ENCODE results near the gene TMEM176A.
"Not testable (repeated sequence)": the region's sequence is repeated elsewhere in the genome, so short reads cannot be mapped to it uniquely, and the experiment has no call there.

The TMEM176A gene

GRCh38 chr7:150807616-150808438 is 7.3 kb downstream of the TMEM176A start:
- not testable (repeated sequence) for H3K27ac ChIP-seq; DNase-seq (ENCODE audit: low read depth, low spot score)

GRCh38 chr7:150814328-150815001 is 13.9 kb downstream of the TMEM176A start:
- no peak for DNase-seq (ENCODE audit: low read depth, low spot score)
- no peak overlapping the region for H3K27ac ChIP-seq

- DNase-seq (ENCODE audit: low read depth, low spot score) = no peak
- no peak overlapping the region for H3K27ac ChIP-seq
These were observed 18.4 kb downstream of the TMEM176A start for GRCh38 chr7:150818971-150819370.

GRCh38 chr7:150820148-150820547 is 19.6 kb downstream of the TMEM176A start:
- DNase-seq (ENCODE audit: low read depth, low spot score) = no peak
- H3K27ac ChIP-seq = no peak overlapping the region

GRCh38 chr7:150820578-150821198 is 20.1 kb downstream of the TMEM176A start:
- DNase-seq (ENCODE audit: low read depth, low spot score) = no peak
- no peak overlapping the region for H3K27ac ChIP-seq

GRCh38 chr7:150823043-150823442 is 22.5 kb downstream of the TMEM176A start:
- no peak for DNase-seq (ENCODE audit: low read depth, low spot score)
- H3K27ac ChIP-seq = no peak overlapping the region

- DNase-seq (ENCODE audit: low read depth, low spot score) = no peak
- no peak overlapping the region for H3K27ac ChIP-seq
These were observed 23.0 kb downstream of the TMEM176A start for GRCh38 chr7:150823484-150824126.

- no peak for DNase-seq (ENCODE audit: low read depth, low spot score)
- no peak overlapping the region for H3K27ac ChIP-seq
These were observed 24.0 kb downstream of the TMEM176A start for GRCh38 chr7:150824379-150825177.

- no peak overlapping the region for H3K27ac ChIP-seq
- no peak for DNase-seq (ENCODE audit: low read depth, low spot score)
These were observed 25.7 kb downstream of the TMEM176A start for GRCh38 chr7:150826061-150826849.

- no peak for DNase-seq (ENCODE audit: low read depth, low spot score)
- no peak overlapping the region for H3K27ac ChIP-seq
These were observed 27.8 kb downstream of the TMEM176A start for GRCh38 chr7:150828384-150828783.

GRCh38 chr7:150829426-150829825 is 28.9 kb downstream of the TMEM176A start:
- no peak overlapping the region for H3K27ac ChIP-seq
- DNase-seq (ENCODE audit: low read depth, low spot score) = no peak

GRCh38 chr7:150830937-150831336 is 30.4 kb downstream of the TMEM176A start:
- no peak overlapping the region for H3K27ac ChIP-seq
- no peak for DNase-seq (ENCODE audit: low read depth, low spot score)

- no peak for DNase-seq (ENCODE audit: low read depth, low spot score)
- no peak overlapping the region for H3K27ac ChIP-seq
These were observed 31.3 kb downstream of the TMEM176A start for GRCh38 chr7:150831851-150832250.

GRCh38 chr7:150835019-150835418 is 34.5 kb downstream of the TMEM176A start:
- H3K27ac ChIP-seq = no peak overlapping the region
- no peak for DNase-seq (ENCODE audit: low read depth, low spot score)

- no peak for DNase-seq (ENCODE audit: low read depth, low spot score)
These were observed 35.2 kb downstream of the TMEM176A start for GRCh38 chr7:150835702-150836280.

GRCh38 chr7:150838965-150839650 is 38.5 kb downstream of the TMEM176A start:
- no peak for DNase-seq (ENCODE audit: low read depth, low spot score)
- no peak overlapping the region for H3K27ac ChIP-seq

More at GRCh38 chr7:150835702-150836280, 35.2 kb downstream of the TMEM176A start:
- no peak overlapping the region for H3K27ac ChIP-seq

- no peak for DNase-seq (ENCODE audit: low read depth, low spot score)
- H3K27ac ChIP-seq = no peak overlapping the region
These were observed 41.4 kb downstream of the TMEM176A start for GRCh38 chr7:150842018-150842417.

- no peak for DNase-seq (ENCODE audit: low read depth, low spot score)
- no peak overlapping the region for H3K27ac ChIP-seq
These were observed 42.1 kb downstream of the TMEM176A start for GRCh38 chr7:150842716-150843115.
